ENCODE results near the gene OR6C75. TPM values are rescaled to one million over a fixed set of nuclear protein-coding genes. Genes with fewer than 3 reads are reported as not detected.
"Not testable (repeated sequence)": the region's sequence is repeated elsewhere in the genome, so short reads cannot be mapped to it uniquely, and the experiment has no call there.

OR6C75 gene
- not detected in 2 replicates for total RNA-seq (2014; rRNA removed; shearing (Covaris generic))
- total RNA-seq (2022), result not detected in 2 replicates
- Bru-seq, nascent RNA, result not detected
- not detected for BruChase-seq, experiment 1, labeled RNA remaining after a 6-hour chase
- not detected for BruChase-seq, experiment 2, labeled RNA remaining after a 2-hour chase
- long read RNA-seq, result 0 reads

- Histone ChIP-seq H4K20me1 (ENCODE audit: insufficient read depth, low read length) (no peaks in the 10 kb centered on the region), H3K9me3 (ENCODE audit: low read length) (no peaks in the 10 kb centered on the region), H3K79me2 (ENCODE audit: insufficient read depth, low read depth, low read length) (no peaks in the 10 kb centered on the region), H3K4me3 (ENCODE audit: low read depth, low read length, poor library complexity, severe bottlenecking) (no peak within 1 kb of the TSS), H3K9me2 (ENCODE audit: insufficient read depth, low read length) (no peaks in the 10 kb centered on the region), H3K4me1 (ENCODE audit: insufficient read depth, low read length, poor library complexity, severe bottlenecking) (no peaks in the 10 kb centered on the region), H3K36me3 (ENCODE audit: insufficient read depth, low read length) (no peaks in the 10 kb centered on the region), H2AFZ (ENCODE audit: low read length) (no peak within 1 kb of the TSS), H3K4me2 (ENCODE audit: low read length) (no peak within 1 kb of the TSS), H3K27ac (ENCODE audit: low read depth, low read length, poor library complexity, severe bottlenecking) (no peak within 1 kb of the TSS)
- intact Hi-C loops (cut with micrococcal nuclease; ENCODE audit: unreplicated experiment), result no loop called here
- BruUV-seq (replicated peaks), result no TSS peak
- TF ChIP-seq EZH2phosphoT487 (IDR thresholded peaks at IDR 0.05; ENCODE audit: borderline replicate concordance, low read depth, low read length), result no peak
- no peak for TF ChIP-seq CTCF (conservative IDR thresholded peaks at IDR 0.05; ENCODE audit: low read length)
- ChIA-PET CTCF (ENCODE audit: unreplicated experiment) (no interaction called here), POLR2A (interaction anchor here (0.5 kb wide), 1 partner anchor 841 kb away, joined by 3 read pairs; no protein-coding TSS in a partner anchor)
- no peak for DNase-seq (ENCODE audit: low spot score)
Observed at GRCh38 chr12:55362675-55363074, at the start of gene OR6C75. Gene OR6C75, plus strand, starts transcription at chr12:55362975. Its CDS starts 2,136 bp downstream, at chr12:55365111.

- Histone ChIP-seq H3K9me2 (ENCODE audit: insufficient read depth, low read length) (no peaks in the 10 kb centered on the region), H2AFZ (ENCODE audit: low read length) (no peak within 1 kb of the TSS), H3K9me3 (ENCODE audit: low read length) (no peaks in the 10 kb centered on the region), H3K36me3 (ENCODE audit: insufficient read depth, low read length) (no peaks in the 10 kb centered on the region), H3K4me1 (ENCODE audit: insufficient read depth, low read length, poor library complexity, severe bottlenecking) (no peaks in the 10 kb centered on the region), H3K27ac (ENCODE audit: low read depth, low read length, poor library complexity, severe bottlenecking) (no peak within 1 kb of the TSS), H3K4me3 (ENCODE audit: low read depth, low read length, poor library complexity, severe bottlenecking) (no peak within 1 kb of the TSS), H3K79me2 (ENCODE audit: insufficient read depth, low read depth, low read length) (no peaks in the 10 kb centered on the region), H3K4me2 (ENCODE audit: low read length) (no peak within 1 kb of the TSS), H4K20me1 (ENCODE audit: insufficient read depth, low read length) (no peaks in the 10 kb centered on the region)
- DNase-seq (ENCODE audit: low spot score), result no peak
- CTCF ChIA-PET (ENCODE audit: unreplicated experiment), result no interaction called here
- intact Hi-C loops (cut with micrococcal nuclease; ENCODE audit: unreplicated experiment), result no loop called here
- no peak for TF ChIP-seq CTCF (conservative IDR thresholded peaks at IDR 0.05; ENCODE audit: low read length)
- no peak for TF ChIP-seq EZH2phosphoT487 (IDR thresholded peaks at IDR 0.05; ENCODE audit: borderline replicate concordance, low read depth, low read length)
- BruUV-seq (replicated peaks), result no TSS peak
- POLR2A ChIA-PET, result no interaction called here
Observed at GRCh38 chr12:55314043-55314442, 48.7 kb upstream of the OR6C75 start, which contains the start of gene OR6C1. Gene OR6C1, plus strand, starts transcription at chr12:55314343. Its CDS starts 6,257 bp downstream, at chr12:55320600.

GRCh38 chr12:55320201-55320600 is 42.6 kb upstream of the OR6C75 start:
- intact Hi-C loops (cut with micrococcal nuclease; ENCODE audit: unreplicated experiment), result no loop called here
- no peak overlapping the region for H3K27ac ChIP-seq (ENCODE audit: low read depth, low read length, poor library complexity, severe bottlenecking)
- H3K79me2 ChIP-seq (ENCODE audit: insufficient read depth, low read depth, low read length), result no peaks in the 10 kb centered on the region
- no peaks in the 10 kb centered on the region for H3K4me1 ChIP-seq (ENCODE audit: insufficient read depth, low read length, poor library complexity, severe bottlenecking)
- H3K9me2 ChIP-seq (ENCODE audit: insufficient read depth, low read length), result no peaks in the 10 kb centered on the region
- no peaks in the 10 kb centered on the region for H3K9me3 ChIP-seq (ENCODE audit: low read length)
- ChIA-PET CTCF (ENCODE audit: unreplicated experiment) (no interaction called here), POLR2A (no interaction called here)
- no TSS peak for BruUV-seq (replicated peaks)
- H3K36me3 ChIP-seq (ENCODE audit: insufficient read depth, low read length), result no peaks in the 10 kb centered on the region
- H4K20me1 ChIP-seq (ENCODE audit: insufficient read depth, low read length), result no peaks in the 10 kb centered on the region
- DNase-seq (ENCODE audit: low spot score), result no peak
- no peak for TF ChIP-seq EZH2phosphoT487 (IDR thresholded peaks at IDR 0.05; ENCODE audit: borderline replicate concordance, low read depth, low read length)
- H3K4me2 ChIP-seq (ENCODE audit: low read length), result no peak overlapping the region
- no peak overlapping the region for H2AFZ ChIP-seq (ENCODE audit: low read length)
- no peak overlapping the region for H3K4me3 ChIP-seq (ENCODE audit: low read depth, low read length, poor library complexity, severe bottlenecking)

DNA sequence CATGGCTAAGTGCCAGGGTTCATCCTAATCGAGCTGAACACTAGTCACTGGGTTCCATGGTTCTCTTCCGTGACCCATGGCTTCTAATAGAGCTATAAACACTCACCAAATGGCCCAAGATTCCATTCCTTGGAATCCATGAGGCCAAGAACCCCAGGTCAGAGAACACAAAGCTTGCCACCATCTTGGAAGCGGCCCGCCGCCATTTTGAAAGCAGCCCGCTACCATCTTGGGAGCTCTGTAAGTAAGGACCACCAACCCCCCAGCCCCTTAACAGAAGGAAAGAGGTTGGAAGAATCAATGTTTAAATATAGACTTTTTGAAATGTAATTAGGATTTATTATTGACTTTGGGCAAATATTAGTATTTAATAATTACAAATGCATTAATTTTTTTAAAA is 37.0 kb upstream of the OR6C75 start:
- H3K79me2 ChIP-seq (ENCODE audit: insufficient read depth, low read depth, low read length); H2AFZ ChIP-seq (ENCODE audit: low read length); H3K4me3 ChIP-seq (ENCODE audit: low read depth, low read length, poor library complexity, severe bottlenecking); BruUV-seq (replicated peaks); H3K4me1 ChIP-seq (ENCODE audit: insufficient read depth, low read length, poor library complexity, severe bottlenecking); H3K9me2 ChIP-seq (ENCODE audit: insufficient read depth, low read length); CTCF ChIA-PET (ENCODE audit: unreplicated experiment); H3K27ac ChIP-seq (ENCODE audit: low read depth, low read length, poor library complexity, severe bottlenecking); intact Hi-C loops (cut with micrococcal nuclease; ENCODE audit: unreplicated experiment); H3K36me3 ChIP-seq (ENCODE audit: insufficient read depth, low read length); H3K4me2 ChIP-seq (ENCODE audit: low read length); DNase-seq (ENCODE audit: low spot score); H3K9me3 ChIP-seq (ENCODE audit: low read length); H4K20me1 ChIP-seq (ENCODE audit: insufficient read depth, low read length): not testable (repeated sequence)
- POLR2A ChIA-PET, result interaction anchor here (0.9 kb wide), 1 partner anchor 219 kb away, joined by 3 read pairs; no protein-coding TSS in a partner anchor

Data from OCI-LY7 (cell line).